Hepatocyte (in vitro differentiated cells): ENCODE measurements around the gene NEIL3. TPM values are rescaled to one million over a fixed set of nuclear protein-coding genes. Genes with fewer than 3 reads are reported as not detected.

Experiments
- DNase-seq: peaks from one replicate; pipeline ENCODE4 v3.0.0-alpha.2; 2016; ENCODE audit warnings: low spot score
- H2AFZ ChIP-seq: fragments of 200-600 bp; sonication (generic); 2 replicates; pipeline ENCODE4 v1.6.0; 2016; ENCODE audit warnings: antibody characterized with exemption, mild to moderate bottlenecking
- H3K27ac ChIP-seq: fragments of 200-600 bp; sonication (generic); 2 replicates; pipeline ENCODE4 v1.5.1; 2016; ENCODE audit warnings: mild to moderate bottlenecking
- H3K27me3 ChIP-seq: fragments of 200-600 bp; sonication (generic); 2 replicates; pipeline ENCODE4 v1.6.1; 2016
- H3K36me3 ChIP-seq: fragments of 200-600 bp; sonication (generic); replicated peaks from 2 replicates; pipeline ENCODE4 v1.5.1; 2016; ENCODE audit warnings: low read depth; ENCODE audit not compliant: insufficient read depth
- H3K4me1 ChIP-seq: fragments of 200-600 bp; sonication (generic); 2 replicates; pipeline ENCODE4 v1.5.1; 2016; ENCODE audit warnings: mild to moderate bottlenecking, moderate library complexity; ENCODE audit not compliant: insufficient read depth
- H3K4me2 ChIP-seq: fragments of 200-600 bp; sonication (generic); 2 replicates; pipeline ENCODE4 v1.6.0; 2016
- H3K4me3 ChIP-seq: fragments of 200-600 bp; sonication (generic); 2 replicates; pipeline ENCODE4 v1.5.1; 2016; ENCODE audit warnings: mild to moderate bottlenecking
- H3K79me2 ChIP-seq: fragments of 200-600 bp; sonication (generic); 2 replicates; pipeline ENCODE4 v1.6.0; 2017; ENCODE audit warnings: mild to moderate bottlenecking
- H3K9me2 ChIP-seq: fragments of 200-600 bp; sonication (generic); replicated peaks from 2 replicates; pipeline ENCODE4 v1.6.0; 2017; ENCODE audit warnings: mild to moderate bottlenecking; ENCODE audit not compliant: insufficient read depth
- H3K9me3 ChIP-seq: fragments of 200-600 bp; sonication (generic); 2 replicates; pipeline ENCODE4 v1.5.1; 2016; ENCODE audit warnings: low read depth, mild to moderate bottlenecking
- H4K20me1 ChIP-seq: fragments of 200-600 bp; sonication (generic); 2 replicates; pipeline ENCODE4 v1.6.0; 2016; ENCODE audit warnings: mild to moderate bottlenecking; ENCODE audit not compliant: insufficient read depth, poor library complexity, severe bottlenecking
- CTCF ChIP-seq: fragments of 200-600 bp; sonication (generic); IDR thresholded peaks from 2 replicates; pipeline ENCODE4 v1.5.1; 2016; ENCODE audit warnings: antibody characterized with exemption, mild to moderate bottlenecking; ENCODE audit not compliant: poor library complexity
- EZH2 ChIP-seq: fragments of 200-600 bp; sonication (generic); IDR thresholded peaks from 2 replicates; pipeline ENCODE4 v1.6.1; 2016; ENCODE audit warnings: antibody characterized with exemption, mild to moderate bottlenecking, borderline replicate concordance
- EZH2phosphoT487 ChIP-seq: fragments of 200-600 bp; sonication (generic); IDR thresholded peaks from one replicate; pipeline ENCODE4 v1.6.1; 2018; ENCODE audit warnings: antibody characterized with exemption, mild to moderate bottlenecking, low read depth, moderate library complexity; ENCODE audit not compliant: unreplicated experiment, severe bottlenecking
- whole genome bisulfite sequencing: methylation state at CpG from one replicate; pipeline ENCODE4 v1.1.6; 2016; ENCODE audit warnings: low lambda C conversion rate; ENCODE audit errors: missing lambda C conversion rate; 5-methylcytosine and 5-hydroxymethylcytosine counted together
- polyA plus RNA-seq: library from polyadenylated mRNA; unstranded; fragments of >200 nt; fragmentation: Nextera tagmentation; extraction: Ambion mirVana; gene quantifications from 2 replicates; pipeline ENCODE4 v1.2.1, GENCODE V29; 2016
- total RNA-seq: library from RNA; depleted of rRNA; stranded (reverse); fragments of >200 nt; gene quantifications from 2 replicates; pipeline ENCODE4 v1.2.3, GENCODE V29; 2014

Gene NEIL3
- total and polyA plus RNA-seq, 2 experiments from 2014 or later, result 0.87 to 2.0 TPM

DNA sequence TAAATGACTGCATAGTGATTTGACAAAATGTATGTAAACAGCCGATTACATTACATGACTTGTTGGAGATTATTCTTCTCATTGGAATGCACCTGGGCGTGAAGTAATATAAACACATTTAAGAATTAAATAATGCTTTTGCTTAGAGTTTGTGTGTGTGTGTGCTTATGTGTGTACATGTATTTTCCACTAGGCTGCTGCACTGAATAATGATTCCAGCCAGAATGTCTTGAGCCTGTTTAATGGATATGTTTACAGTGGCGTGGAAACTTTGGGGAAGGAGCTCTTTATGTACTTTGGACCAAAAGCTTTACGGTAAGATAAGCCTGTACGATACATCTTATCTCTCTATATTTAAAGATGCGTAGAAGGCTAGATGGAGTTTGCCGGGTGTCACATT lies 12.6 kb downstream of the NEIL3 start:
- H3K4me1 ChIP-seq, result no peaks in the 10 kb centered on the region
- H3K36me3 ChIP-seq, result no peaks in the 10 kb centered on the region
- DNase-seq, result no peak
- no peaks in the 10 kb centered on the region for H3K9me3 ChIP-seq
- WGBS, result 47% methylated on average over 7 of the region's 7 CpGs
- no peaks in the 10 kb centered on the region for H3K79me2 ChIP-seq
- no peaks in the 10 kb centered on the region for H3K9me2 ChIP-seq
- H3K27ac ChIP-seq, result no peak overlapping the region
- no peaks in the 10 kb centered on the region for H4K20me1 ChIP-seq
- H3K27me3 ChIP-seq, result no peaks in the 10 kb centered on the region
- TF ChIP-seq EZH2phosphoT487, result no peak
- no peak overlapping the region for H2AFZ ChIP-seq
- H3K4me3 ChIP-seq, result no peak overlapping the region
- peak overlapping the region; percentile 17 for H3K4me2 ChIP-seq

GRCh38 chr4:177322881-177323280 lies 13.2 kb downstream of the NEIL3 start:
- Histone ChIP-seq H3K9me3 (no peaks in the 10 kb centered on the region), H2AFZ (no peak overlapping the region), H3K79me2 (no peaks in the 10 kb centered on the region), H3K4me1 (no peaks in the 10 kb centered on the region), H3K4me2 (no peak overlapping the region), H3K36me3 (no peaks in the 10 kb centered on the region), H4K20me1 (no peaks in the 10 kb centered on the region), H3K4me3 (no peak overlapping the region), H3K9me2 (no peaks in the 10 kb centered on the region), H3K27ac (no peak overlapping the region), H3K27me3 (no peaks in the 10 kb centered on the region)
- 88% methylated on average over 3 of the region's 3 CpGs for WGBS
- no peak for TF ChIP-seq EZH2phosphoT487
- TF ChIP-seq CTCF, result no peak
- TF ChIP-seq EZH2, result no peak
- DNase-seq, result no peak

DNA sequence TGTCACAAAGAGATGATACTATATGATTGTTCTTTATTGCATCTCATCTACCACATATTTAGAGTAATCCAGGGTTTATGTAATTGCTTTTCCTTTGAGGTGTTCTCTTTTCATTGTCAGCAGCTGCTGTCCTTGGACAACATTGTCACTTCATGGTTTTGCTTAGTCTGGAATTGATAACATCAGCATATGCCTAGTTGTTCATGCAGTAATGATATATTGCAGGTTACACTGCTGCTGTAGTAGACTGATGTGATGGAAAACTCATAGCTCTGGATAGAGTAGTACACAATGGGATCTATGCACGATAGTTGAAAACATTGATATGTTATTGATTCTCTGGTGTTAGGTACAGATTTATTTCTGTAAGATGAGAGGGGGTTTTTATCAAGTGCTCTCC lies 13.7 kb downstream of the NEIL3 start:
- TF ChIP-seq CTCF (no peak), EZH2phosphoT487 (no peak), EZH2 (no peak)
- Histone ChIP-seq H3K27me3 (no peaks in the 10 kb centered on the region), H3K36me3 (no peaks in the 10 kb centered on the region), H3K4me1 (no peaks in the 10 kb centered on the region), H4K20me1 (no peaks in the 10 kb centered on the region), H3K27ac (no peak overlapping the region), H3K4me2 (no peak overlapping the region), H2AFZ (no peak overlapping the region), H3K79me2 (no peaks in the 10 kb centered on the region), H3K9me3 (no peaks in the 10 kb centered on the region), H3K4me3 (no peak overlapping the region), H3K9me2 (no peaks in the 10 kb centered on the region)
- DNase-seq, result no peak
- 95% methylated on average over 1 of the region's 1 CpG for WGBS

- Histone ChIP-seq H3K4me3 (no peak overlapping the region), H3K9me3 (no peaks in the 10 kb centered on the region), H3K79me2 (no peaks in the 10 kb centered on the region), H3K36me3 (no peaks in the 10 kb centered on the region), H3K4me2 (no peak overlapping the region), H3K27me3 (no peaks in the 10 kb centered on the region), H2AFZ (no peak overlapping the region), H3K9me2 (no peaks in the 10 kb centered on the region), H3K4me1 (no peaks in the 10 kb centered on the region), H4K20me1 (no peaks in the 10 kb centered on the region), H3K27ac (no peak overlapping the region)
- no peak for TF ChIP-seq CTCF
- no peak for TF ChIP-seq EZH2
- TF ChIP-seq EZH2phosphoT487, result no peak
- 98% methylated on average over 4 of the region's 4 CpGs for WGBS
- no peak for DNase-seq
Measured at GRCh38 chr4:177332119-177332518, 22.4 kb downstream of the NEIL3 start.
